ENCODE data around the gene MCM3.

The MCM3 gene

GRCh38 chr6:52215787-52216186, 68.8 kb downstream of the MCM3 start:
- TF ChIP-seq POLR2A (IDR thresholded peaks at IDR 0.05; ENCODE audit: low read depth, low read length) = no peak
- FAIRE-seq (no peak), DNase-seq (ENCODE audit: insufficient read length, low spot score) (no peak)

Data from H54 (cell line).